Thyroid gland (tissue), 4 donors: Measurements from ENCODE around the gene GLYR1.

Source experiments
- POLR2A ChIP-seq, 2 donors: fragments of 450-650 bp; IDR thresholded peaks; one replicate each; pipeline ENCODE4 v1.6.1; 2017; ENCODE audit warnings: antibody characterized with exemption in 2 of 2, mild to moderate bottlenecking in 2 of 2, moderate library complexity in 1 of 2
- TF ChIP-seq, protein P1 (sequence below), 6 experiments: fragments of 200-600 bp in 3 of 6; fragments of 450-650 bp in 3 of 6; sonication (generic) in 3 of 6; IDR thresholded peaks; one replicate each; pipeline ENCODE4 v1.5.1; 2016 to 2019; ENCODE audit warnings: antibody characterized with exemption in 6 of 6, mild to moderate bottlenecking in 2 of 6, inconsistent platforms in 1 of 6, moderate library complexity in 1 of 6

DNA sequence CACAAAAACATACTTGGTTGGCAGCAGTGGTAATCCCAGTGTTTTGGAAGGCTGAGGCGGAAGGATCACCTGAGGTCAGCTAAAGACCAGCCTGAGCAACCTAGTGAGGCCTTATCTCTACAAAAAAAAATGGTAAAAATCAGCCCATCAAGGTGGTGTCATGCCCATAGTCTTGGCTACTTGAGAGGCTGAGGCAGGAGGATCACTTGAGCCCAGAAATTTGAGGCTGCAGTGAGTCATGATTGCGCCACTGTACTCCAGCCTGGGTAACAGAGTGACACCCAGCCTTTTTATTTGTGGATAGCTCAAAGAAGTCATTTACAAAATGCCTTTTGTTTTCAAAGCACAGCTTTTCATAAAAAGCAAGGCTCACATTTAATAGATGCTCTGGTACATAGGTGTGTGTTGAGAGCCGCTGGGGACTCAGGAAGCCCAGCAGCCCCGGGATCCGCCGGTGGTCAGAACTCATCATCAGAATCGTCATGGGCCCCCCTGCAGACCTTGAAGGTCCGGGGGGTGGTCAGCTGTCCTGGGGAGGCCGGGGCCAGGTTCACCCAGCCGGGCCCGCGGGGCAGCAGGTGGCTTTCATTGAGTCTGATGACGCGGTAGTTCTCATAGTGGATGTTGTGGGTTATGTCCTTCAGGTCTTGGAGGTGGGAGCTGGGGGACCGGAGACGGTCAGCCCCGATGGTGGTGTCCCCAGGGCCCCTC is 69.6 kb downstream of the GLYR1 start:
- no peak for TF ChIP-seq POLR2A (IDR thresholded peaks at IDR 0.05)
- TF ChIP-seq, protein P1, sequence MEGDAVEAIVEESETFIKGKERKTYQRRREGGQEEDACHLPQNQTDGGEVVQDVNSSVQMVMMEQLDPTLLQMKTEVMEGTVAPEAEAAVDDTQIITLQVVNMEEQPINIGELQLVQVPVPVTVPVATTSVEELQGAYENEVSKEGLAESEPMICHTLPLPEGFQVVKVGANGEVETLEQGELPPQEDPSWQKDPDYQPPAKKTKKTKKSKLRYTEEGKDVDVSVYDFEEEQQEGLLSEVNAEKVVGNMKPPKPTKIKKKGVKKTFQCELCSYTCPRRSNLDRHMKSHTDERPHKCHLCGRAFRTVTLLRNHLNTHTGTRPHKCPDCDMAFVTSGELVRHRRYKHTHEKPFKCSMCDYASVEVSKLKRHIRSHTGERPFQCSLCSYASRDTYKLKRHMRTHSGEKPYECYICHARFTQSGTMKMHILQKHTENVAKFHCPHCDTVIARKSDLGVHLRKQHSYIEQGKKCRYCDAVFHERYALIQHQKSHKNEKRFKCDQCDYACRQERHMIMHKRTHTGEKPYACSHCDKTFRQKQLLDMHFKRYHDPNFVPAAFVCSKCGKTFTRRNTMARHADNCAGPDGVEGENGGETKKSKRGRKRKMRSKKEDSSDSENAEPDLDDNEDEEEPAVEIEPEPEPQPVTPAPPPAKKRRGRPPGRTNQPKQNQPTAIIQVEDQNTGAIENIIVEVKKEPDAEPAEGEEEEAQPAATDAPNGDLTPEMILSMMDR (IDR thresholded peaks at IDR 0.05): no peak
